Gastrocnemius medialis (tissue), 4 donors: ENCODE measurements around the gene CCDC187. TPM values are rescaled to one million over a fixed set of nuclear protein-coding genes. Genes with fewer than 3 reads are reported as not detected.

Source experiments
- ATAC-seq, 2 donors: fragments of 150-250 bp; one replicate each; pipeline ENCODE4 v1.9.1; 2016
- DNase-seq, 2 donors: peaks; one replicate each; pipeline ENCODE4 v3.0.0-alpha.2; 2019
- H3K27ac ChIP-seq, 4 donors: fragments of 200-600 bp; sonication (generic); 1 replicate in 1 of 4; 2 replicates in 3 of 4; pipeline ENCODE4 v1.5.1; 2016 to 2018; ENCODE audit warnings: mild to moderate bottlenecking in 2 of 4, moderate library complexity in 1 of 4
- H3K27me3 ChIP-seq, 3 donors: fragments of 200-600 bp; sonication (generic) in 2 of 3; 1 replicate in 1 of 3; 2 replicates in 2 of 3; pipeline versions ENCODE4 v1.5.1 to v1.6.0; 2016 to 2019; ENCODE audit warnings: mild to moderate bottlenecking in 1 of 3, moderate library complexity in 1 of 3
- H3K36me3 ChIP-seq, 2 donors: fragments of 200-600 bp; sonication (generic) in 1 of 2; one replicate each; pipeline ENCODE4 v1.5.1; 2017 to 2018
- H3K4me1 ChIP-seq, 2 donors: fragments of 200-600 bp; sonication (generic) in 1 of 2; one replicate each; pipeline ENCODE4 v1.5.1; 2016 to 2017; ENCODE audit warnings: mild to moderate bottlenecking in 2 of 2
- H3K4me3 ChIP-seq, 4 donors: fragments of 200-600 bp; sonication (generic) in 3 of 4; 1 replicate in 1 of 4; 2 replicates in 3 of 4; pipeline ENCODE4 v1.5.1; 2016 to 2019; ENCODE audit warnings: mild to moderate bottlenecking in 2 of 4
- H3K9me3 ChIP-seq, 3 donors: fragments of 200-600 bp; sonication (generic) in 2 of 3; 1 replicate in 1 of 3; 2 replicates in 2 of 3; pipeline ENCODE4 v1.5.1; 2016 to 2019
- POLR2A ChIP-seq, 2 donors: fragments of 450-650 bp; IDR thresholded peaks; one replicate each; pipeline ENCODE4 v1.6.1; 2017; ENCODE audit warnings: antibody characterized with exemption in 2 of 2, mild to moderate bottlenecking in 2 of 2, moderate library complexity in 2 of 2
- in situ Hi-C, 4 donors: fragments of 200-750 bp; cut with MboI; loops; one replicate each; pipeline versions ENCODE4 v1.15.0 to v1.8.0; 2017; ENCODE audit warnings: low sequenced_read_pairs in 4 of 4
- intact Hi-C: fragments of 100-400 bp; cut with DNase I; formaldehyde crosslinking; loops from one replicate; pipeline ENCODE4 v1.15.1; 2023; ENCODE audit warnings: low total_unique reads
- total RNA-seq, 4 donors: library from RNA; depleted of rRNA; stranded (reverse); fragments of >200 nt; gene quantifications; one replicate each; pipeline versions ENCODE4 v1.1.0 to v1.2.3, GENCODE V29; 2016
- TF ChIP-seq, protein P1 (sequence below), 5 experiments: fragments of 450-650 bp in 3 of 5; fragments of 200-600 bp in 2 of 5; sonication (generic) in 2 of 5; IDR thresholded peaks in 4 of 5; conservative IDR thresholded peaks in 1 of 5; 1 replicate in 4 of 5; 2 replicates in 1 of 5; pipeline ENCODE4 v1.5.1; 2016 to 2019; ENCODE audit warnings: antibody characterized with exemption in 5 of 5, mild to moderate bottlenecking in 3 of 5, moderate library complexity in 3 of 5

The CCDC187 gene
- total RNA-seq, 4 donors from 2014 or later = not detected

- intact Hi-C loops = no loop called here
- Histone ChIP-seq H3K27ac (no peak overlapping the region), H3K27me3 (no peaks in the 10 kb centered on the region), H3K4me1 (no peaks in the 10 kb centered on the region), H3K9me3 (no peaks in the 10 kb centered on the region), H3K36me3 (peaks cover 0 to 6% of the 10 kb centered on the region in 2 donors), H3K4me3 (no peak overlapping the region)
- ATAC-seq = no peak
- DNase-seq = no peak
- TF ChIP-seq, protein P1, sequence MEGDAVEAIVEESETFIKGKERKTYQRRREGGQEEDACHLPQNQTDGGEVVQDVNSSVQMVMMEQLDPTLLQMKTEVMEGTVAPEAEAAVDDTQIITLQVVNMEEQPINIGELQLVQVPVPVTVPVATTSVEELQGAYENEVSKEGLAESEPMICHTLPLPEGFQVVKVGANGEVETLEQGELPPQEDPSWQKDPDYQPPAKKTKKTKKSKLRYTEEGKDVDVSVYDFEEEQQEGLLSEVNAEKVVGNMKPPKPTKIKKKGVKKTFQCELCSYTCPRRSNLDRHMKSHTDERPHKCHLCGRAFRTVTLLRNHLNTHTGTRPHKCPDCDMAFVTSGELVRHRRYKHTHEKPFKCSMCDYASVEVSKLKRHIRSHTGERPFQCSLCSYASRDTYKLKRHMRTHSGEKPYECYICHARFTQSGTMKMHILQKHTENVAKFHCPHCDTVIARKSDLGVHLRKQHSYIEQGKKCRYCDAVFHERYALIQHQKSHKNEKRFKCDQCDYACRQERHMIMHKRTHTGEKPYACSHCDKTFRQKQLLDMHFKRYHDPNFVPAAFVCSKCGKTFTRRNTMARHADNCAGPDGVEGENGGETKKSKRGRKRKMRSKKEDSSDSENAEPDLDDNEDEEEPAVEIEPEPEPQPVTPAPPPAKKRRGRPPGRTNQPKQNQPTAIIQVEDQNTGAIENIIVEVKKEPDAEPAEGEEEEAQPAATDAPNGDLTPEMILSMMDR (IDR thresholded peaks at IDR 0.05 in 4 of 5, conservative IDR thresholded peaks at IDR 0.05 in 1 of 5) = no peak
- no peak for TF ChIP-seq POLR2A (IDR thresholded peaks at IDR 0.05)
- in situ Hi-C loops = no loop called here
These were observed 72.2 kb downstream of the CCDC187 start for GRCh38 chr9:136231478-136232297.

DNA sequence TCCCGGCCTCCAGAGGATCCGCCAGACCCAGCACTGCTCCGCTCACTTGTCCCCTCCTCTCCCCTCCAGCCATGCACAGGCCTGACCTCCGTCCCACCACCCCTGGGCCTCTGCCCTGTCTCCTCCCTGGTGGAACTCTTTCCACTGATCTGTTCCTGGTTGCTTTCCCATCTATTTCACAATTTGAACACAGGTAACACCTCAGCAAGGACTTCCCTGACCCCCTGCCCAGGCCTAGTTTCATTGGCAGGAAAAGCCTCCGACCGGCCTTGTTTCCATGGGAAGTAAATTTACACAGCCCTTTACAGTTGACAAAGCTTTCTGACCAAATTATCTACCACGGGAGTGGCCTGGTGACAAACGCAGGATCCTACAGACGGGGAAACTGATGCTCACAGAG, 73.1 kb downstream of the CCDC187 start:
- Histone ChIP-seq H3K27me3 (no peaks in the 10 kb centered on the region), H3K27ac (no peak overlapping the region), H3K4me3 (no peak overlapping the region), H3K9me3 (no peaks in the 10 kb centered on the region), H3K4me1 (no peaks in the 10 kb centered on the region), H3K36me3 (no peaks in the 10 kb centered on the region)
- TF ChIP-seq, protein P1 (IDR thresholded peaks at IDR 0.05 in 4 of 5, conservative IDR thresholded peaks at IDR 0.05 in 1 of 5) = no peak
- no peak for TF ChIP-seq POLR2A (IDR thresholded peaks at IDR 0.05)
- ATAC-seq = no peak
- DNase-seq = no peak
- intact Hi-C loops = no loop called here
- in situ Hi-C loops = no loop called here

DNA sequence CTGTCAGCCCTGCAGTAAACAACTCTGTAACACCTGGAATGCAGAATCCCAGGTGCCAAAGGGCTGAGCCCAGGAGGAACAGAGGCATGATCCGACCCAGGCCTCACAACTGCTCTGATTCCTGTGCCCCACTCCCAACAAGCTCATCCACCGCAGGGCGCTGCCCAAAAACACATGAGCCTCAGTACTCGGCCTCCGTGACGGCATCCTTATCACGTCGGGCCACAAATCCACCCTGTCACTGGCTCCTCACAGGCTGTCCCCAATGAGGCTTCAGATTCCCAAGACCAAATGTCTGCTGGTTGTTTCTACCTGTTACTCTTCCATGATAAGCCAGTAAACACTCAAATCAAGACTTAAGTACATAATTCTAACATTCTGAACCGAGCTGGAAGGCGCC, 73.5 kb downstream of the CCDC187 start:
- no peaks in the 10 kb centered on the region for H3K9me3 ChIP-seq
- ATAC-seq (no peak), DNase-seq (no peak)
- no peaks in the 10 kb centered on the region for H3K4me1 ChIP-seq
- intact Hi-C loops (no loop called here), in situ Hi-C loops (no loop called here)
- no peak overlapping the region for H3K27ac ChIP-seq
- TF ChIP-seq, protein P1 (IDR thresholded peaks at IDR 0.05 in 4 of 5, conservative IDR thresholded peaks at IDR 0.05 in 1 of 5) = no peak
- no peak for TF ChIP-seq POLR2A (IDR thresholded peaks at IDR 0.05)
- H3K4me3 ChIP-seq = no peak overlapping the region
- H3K36me3 ChIP-seq = no peaks in the 10 kb centered on the region
- H3K27me3 ChIP-seq = no peaks in the 10 kb centered on the region

- intact Hi-C loops = no loop called here
- ATAC-seq = no peak
These were observed 74.5 kb downstream of the CCDC187 start for GRCh38 chr9:136229096-136230065.

More at GRCh38 chr9:136229096-136230065, 74.5 kb downstream of the CCDC187 start:
- Histone ChIP-seq H3K4me1 (no peaks in the 10 kb centered on the region), H3K27ac (no peak overlapping the region), H3K4me3 (no peak overlapping the region), H3K36me3 (no peaks in the 10 kb centered on the region), H3K9me3 (no peaks in the 10 kb centered on the region), H3K27me3 (no peaks in the 10 kb centered on the region)
- no peak for DNase-seq
- in situ Hi-C loops = no loop called here
- TF ChIP-seq, protein P1 (IDR thresholded peaks at IDR 0.05 in 4 of 5, conservative IDR thresholded peaks at IDR 0.05 in 1 of 5) = no peak
- no peak for TF ChIP-seq POLR2A (IDR thresholded peaks at IDR 0.05)
